ENCODE results near the gene CSE1L. TPM values are rescaled to one million over a fixed set of nuclear protein-coding genes. Genes with fewer than 3 reads are reported as not detected.
"Not testable (repeated sequence)": the region's sequence is repeated elsewhere in the genome, so short reads cannot be mapped to it uniquely, and the experiment has no call there.

CSE1L gene
- polyA plus RNA-seq, 1 of the 3 experiments (the other 2 are of a cell fraction): 18.8 TPM

- H3K9me3 ChIP-seq; H4K20me1 ChIP-seq (ENCODE audit: insufficient read depth); H3K4me1 ChIP-seq (ENCODE audit: control insufficient read depth in 1 of 2, insufficient read depth in 2 of 2, low read depth in 1 of 2, low read length in 1 of 2); H3F3A ChIP-seq (replicated peaks; ENCODE audit: insufficient read depth); POLR2A ChIA-PET; H3K9me2 ChIP-seq; H2AFZ ChIP-seq (ENCODE audit: low read depth); H3K4me2 ChIP-seq; H3K4me3 ChIP-seq (ENCODE audit: low read depth in 2 of 2, low read length in 1 of 2); H3K27ac ChIP-seq (ENCODE audit: low read depth in 2 of 2, low read length in 1 of 2); DNase-seq; H3K9ac ChIP-seq; H3K27me3 ChIP-seq (ENCODE audit: insufficient read depth): not testable (repeated sequence)
- 91% methylated on average over 8 of the region's 8 CpGs for WGBS (ENCODE audit: low lambda C conversion rate)
- Histone ChIP-seq H3K79me2 (ENCODE audit: insufficient read depth) (peaks cover 50% of the 10 kb centered on the region), H3K36me3 (replicated peaks in 1 of 2; ENCODE audit: control insufficient read depth in 1 of 2, insufficient read depth in 2 of 2, low read length in 1 of 2) (peaks cover 17 to 27% of the 10 kb centered on the region in 2 experiments)
- CTCF ChIA-PET: interaction anchor here (1.6 to 4.4 kb wide), 5 partner anchors 15 to 82 kb away, joined by 3 to 112 read pairs (median 21); partner anchors contain the start of gene DDX27
- TF ChIP-seq REST (IDR thresholded peaks at IDR 0.05; ENCODE audit: low read depth, low read length): peak; percentile 75
These were observed 88.7 kb downstream of the CSE1L start for GRCh38 chr20:49134797-49135196.

- WGBS (ENCODE audit: low lambda C conversion rate): 94% methylated on average over 13 of the region's 15 CpGs
- Histone ChIP-seq H4K20me1 (ENCODE audit: insufficient read depth) (peaks cover 6% of the 10 kb centered on the region; the same call in 1 of the 2 replicates), H2AFZ (ENCODE audit: low read depth) (no peak overlapping the region), H3K9me3 (no peaks in the 10 kb centered on the region), H3K36me3 (replicated peaks in 1 of 2; ENCODE audit: control insufficient read depth in 1 of 2, insufficient read depth in 2 of 2, low read length in 1 of 2) (peaks cover 13 to 26% of the 10 kb centered on the region in 2 experiments), H3K4me3 (ENCODE audit: low read depth in 2 of 2, low read length in 1 of 2) (no peak overlapping the region), H3K4me1 (ENCODE audit: control insufficient read depth in 1 of 2, insufficient read depth in 2 of 2, low read depth in 1 of 2, low read length in 1 of 2) (no peaks in the 10 kb centered on the region; a peak in 1 of 4 replicates), H3K79me2 (ENCODE audit: insufficient read depth) (peaks cover 55% of the 10 kb centered on the region), H3K4me2 (no peak overlapping the region), H3K9ac (no peak overlapping the region), H3K9me2 (no peaks in the 10 kb centered on the region), H3F3A (replicated peaks; ENCODE audit: insufficient read depth) (peaks cover 9% of the 10 kb centered on the region), H3K27ac (ENCODE audit: low read depth in 2 of 2, low read length in 1 of 2) (no peak overlapping the region), H3K27me3 (ENCODE audit: insufficient read depth) (no peaks in the 10 kb centered on the region)
- ChIA-PET CTCF (interaction anchor here (1.3 to 3.5 kb wide), 2 partner anchors 12 to 80 kb away, joined by 5 to 26 read pairs; no protein-coding TSS in a partner anchor), POLR2A (no interaction called here)
- DNase-seq: no peak
- TF ChIP-seq POLR2AphosphoS5 (IDR thresholded peaks at IDR 0.05; ENCODE audit: low read depth, low read length): no peak
- no peak for TF ChIP-seq RXRA (IDR thresholded peaks at IDR 0.05; ENCODE audit: borderline replicate concordance, low read depth)
- no peak for TF ChIP-seq FOXM1 (IDR thresholded peaks at IDR 0.05; ENCODE audit: low read depth)
- no peak for TF ChIP-seq RFX5 (IDR thresholded peaks at IDR 0.05; ENCODE audit: low read length)
- no peak for TF ChIP-seq GABPA (IDR thresholded peaks at IDR 0.05; ENCODE audit: low read depth)
- TF ChIP-seq TEAD4 (IDR thresholded peaks at IDR 0.05; ENCODE audit: borderline replicate concordance, insufficient read depth): no peak
- TF ChIP-seq NRF1 (IDR thresholded peaks at IDR 0.05; ENCODE audit: low read depth, low read length): no peak
- TF ChIP-seq USF1 (IDR thresholded peaks at IDR 0.05; ENCODE audit: borderline replicate concordance, low read depth): no peak
- TF ChIP-seq RAD21 (IDR thresholded peaks at IDR 0.05; ENCODE audit: low read length): no peak
- TF ChIP-seq, protein P1, sequence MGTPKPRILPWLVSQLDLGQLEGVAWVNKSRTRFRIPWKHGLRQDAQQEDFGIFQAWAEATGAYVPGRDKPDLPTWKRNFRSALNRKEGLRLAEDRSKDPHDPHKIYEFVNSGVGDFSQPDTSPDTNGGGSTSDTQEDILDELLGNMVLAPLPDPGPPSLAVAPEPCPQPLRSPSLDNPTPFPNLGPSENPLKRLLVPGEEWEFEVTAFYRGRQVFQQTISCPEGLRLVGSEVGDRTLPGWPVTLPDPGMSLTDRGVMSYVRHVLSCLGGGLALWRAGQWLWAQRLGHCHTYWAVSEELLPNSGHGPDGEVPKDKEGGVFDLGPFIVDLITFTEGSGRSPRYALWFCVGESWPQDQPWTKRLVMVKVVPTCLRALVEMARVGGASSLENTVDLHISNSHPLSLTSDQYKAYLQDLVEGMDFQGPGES (IDR thresholded peaks at IDR 0.05; ENCODE audit: low read depth, low read length): no peak
- no peak for TF ChIP-seq CHD2 (IDR thresholded peaks at IDR 0.05; ENCODE audit: low read length, partially characterized antibody)
- no peak for TF ChIP-seq REST (IDR thresholded peaks at IDR 0.05; ENCODE audit: low read depth, low read length)
- no peak for TF ChIP-seq PBX3 (IDR thresholded peaks at IDR 0.05)
These were observed 90.9 kb downstream of the CSE1L start for GRCh38 chr20:49136817-49137571.

All from SK-N-SH (cell line).